Gastroesophageal sphincter (tissue), 3 donors: ENCODE measurements around the gene XRCC1.

Experiments
- CTCF ChIP-seq, 4 experiments: fragments of 200-600 bp in 2 of 4; fragments of 450-650 bp in 2 of 4; sonication (generic) in 1 of 4; IDR thresholded peaks; one replicate each; pipeline ENCODE4 v1.5.1; 2017 to 2019; ENCODE audit warnings: antibody characterized with exemption in 4 of 4, mild to moderate bottlenecking in 2 of 4, moderate library complexity in 2 of 4
- EP300 ChIP-seq: sonication (generic); formaldehyde crosslinking; IDR thresholded peaks from one replicate; pipeline ENCODE4 v1.6.1; 2017; ENCODE audit warnings: antibody characterized with exemption, mild to moderate bottlenecking
- POLR2A ChIP-seq, 2 donors: fragments of 450-650 bp; IDR thresholded peaks; one replicate each; pipeline ENCODE4 v1.6.1; 2017; ENCODE audit warnings: antibody characterized with exemption in 2 of 2, mild to moderate bottlenecking in 2 of 2, moderate library complexity in 1 of 2
- POLR2AphosphoS5 ChIP-seq: sonication (generic); formaldehyde crosslinking; IDR thresholded peaks from one replicate; pipeline ENCODE4 v1.6.1; 2017; ENCODE audit warnings: antibody characterized with exemption

GRCh38 chr19:43544077-43544476, 31.2 kb downstream of the XRCC1 start:
- TF ChIP-seq POLR2A (IDR thresholded peaks at IDR 0.05) (no peak), CTCF (IDR thresholded peaks at IDR 0.05) (no peak), POLR2AphosphoS5 (no peak), EP300 (no peak)
